Stimulated activated CD4-positive, alpha-beta T cell treated with anti-CD3 and anti-CD28 coated beads, Interleukin-1b, Interleukin-23, amount 100 ng/mL, for 1 hour (primary cell): ENCODE results near the gene ATP10A.
"Not testable (repeated sequence)": the region's sequence is repeated elsewhere in the genome, so short reads cannot be mapped to it uniquely, and the experiment has no call there.

Experiments used
- DNase-seq, 2 donors: peaks; one replicate each; pipeline ENCODE4 v3.0.0-alpha.2; 2020; ENCODE audit warnings: low read depth in 2 of 2

ATP10A gene

GRCh38 chr15:25658560-25658959, 204.6 kb downstream of the ATP10A start:
- no peak for DNase-seq

GRCh38 chr15:25655207-25655948, 207.7 kb downstream of the ATP10A start:
- DNase-seq = no peak

GRCh38 chr15:25653371-25653770, 209.8 kb downstream of the ATP10A start:
- no peak for DNase-seq

- DNase-seq = no peak
These were observed 210.4 kb downstream of the ATP10A start for GRCh38 chr15:25652704-25653103.

- no peak for DNase-seq
These were observed 213.7 kb downstream of the ATP10A start for GRCh38 chr15:25649390-25649789.

GRCh38 chr15:25643120-25643519, 220.0 kb downstream of the ATP10A start:
- DNase-seq = no peak

- DNase-seq = no peak
These were observed 221.4 kb downstream of the ATP10A start for GRCh38 chr15:25641762-25642161.

- no peak for DNase-seq
These were observed 221.8 kb downstream of the ATP10A start for GRCh38 chr15:25641361-25641760.

- not testable (repeated sequence) for DNase-seq
These were observed 222.2 kb downstream of the ATP10A start for GRCh38 chr15:25640959-25641358.

- DNase-seq = no peak
These were observed 222.7 kb downstream of the ATP10A start for GRCh38 chr15:25640381-25640780.

- DNase-seq = not testable (repeated sequence)
These were observed 226.6 kb downstream of the ATP10A start for GRCh38 chr15:25636486-25636885.

GRCh38 chr15:25635191-25635590, 227.9 kb downstream of the ATP10A start:
- DNase-seq = no peak

- DNase-seq = no peak
These were observed 229.3 kb downstream of the ATP10A start for GRCh38 chr15:25633862-25634261.

GRCh38 chr15:25631971-25632370, 231.2 kb downstream of the ATP10A start:
- no peak for DNase-seq
